ENCODE measurements around the gene LRRC71. TPM values are rescaled to one million over a fixed set of nuclear protein-coding genes. Genes with fewer than 3 reads are reported as not detected.

Gene LRRC71
- total RNA-seq = 0.23 TPM

DNA sequence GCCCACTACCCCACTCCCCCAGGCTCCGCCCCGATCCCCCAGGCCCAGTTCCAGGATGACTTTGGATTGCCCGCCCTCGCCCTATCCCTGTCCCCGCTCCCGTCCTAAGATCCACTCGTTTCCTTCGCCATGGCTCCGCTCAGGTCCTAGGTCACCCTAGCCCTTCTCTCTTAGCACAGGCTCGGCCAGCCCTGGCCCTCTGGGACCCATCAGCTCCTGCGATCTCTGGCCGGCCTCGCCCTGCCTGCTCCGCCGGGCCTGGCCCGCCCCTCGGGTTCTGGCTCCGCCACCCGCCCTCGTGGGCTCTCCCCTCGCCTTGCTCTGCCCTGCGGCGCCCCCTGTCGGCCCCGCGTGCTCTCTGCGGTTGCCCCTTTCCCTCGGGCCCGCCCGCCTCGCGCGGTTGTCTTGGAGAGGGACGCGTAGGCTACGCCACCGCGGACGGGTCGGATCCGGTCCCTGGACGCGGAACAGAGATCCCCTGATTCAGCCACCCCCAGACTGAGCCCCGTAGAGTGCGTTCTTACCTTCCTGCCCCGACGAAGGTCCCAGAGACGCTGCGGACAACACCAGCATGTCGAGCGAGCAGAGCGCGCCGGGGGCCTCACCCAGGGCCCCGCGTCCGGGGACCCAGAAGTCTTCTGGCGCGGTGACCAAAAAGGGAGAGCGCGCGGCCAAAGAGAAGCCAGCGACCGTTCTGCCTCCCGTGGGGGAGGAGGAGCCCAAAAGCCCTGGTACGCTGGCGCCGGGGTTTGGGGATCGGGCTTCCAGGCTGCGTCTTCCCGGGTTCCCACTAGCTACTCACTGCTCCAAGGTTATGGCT is at the start of gene LRRC71:
Gene LRRC71, plus strand, starts transcription at position 400 of the 820 bp plus-strand sequence. Its CDS starts 172 bp downstream, at position 572.
- DNase-seq (ENCODE audit: low spot score) = peak; percentile 69

DNA sequence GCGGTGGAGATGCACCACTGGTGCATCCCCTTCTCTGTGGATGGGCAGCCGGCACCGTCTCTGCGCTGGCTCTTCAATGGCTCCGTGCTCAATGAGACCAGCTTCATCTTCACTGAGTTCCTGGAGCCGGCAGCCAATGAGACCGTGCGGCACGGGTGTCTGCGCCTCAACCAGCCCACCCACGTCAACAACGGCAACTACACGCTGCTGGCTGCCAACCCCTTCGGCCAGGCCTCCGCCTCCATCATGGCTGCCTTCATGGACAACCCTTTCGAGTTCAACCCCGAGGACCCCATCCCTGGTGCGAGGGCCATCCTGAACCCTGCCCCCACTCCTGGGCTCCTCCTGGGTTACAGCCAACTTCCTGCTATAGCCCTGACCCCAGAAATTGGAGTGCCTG is 46.8 kb upstream of the LRRC71 start:
- no peak for DNase-seq (ENCODE audit: low spot score)

DNA sequence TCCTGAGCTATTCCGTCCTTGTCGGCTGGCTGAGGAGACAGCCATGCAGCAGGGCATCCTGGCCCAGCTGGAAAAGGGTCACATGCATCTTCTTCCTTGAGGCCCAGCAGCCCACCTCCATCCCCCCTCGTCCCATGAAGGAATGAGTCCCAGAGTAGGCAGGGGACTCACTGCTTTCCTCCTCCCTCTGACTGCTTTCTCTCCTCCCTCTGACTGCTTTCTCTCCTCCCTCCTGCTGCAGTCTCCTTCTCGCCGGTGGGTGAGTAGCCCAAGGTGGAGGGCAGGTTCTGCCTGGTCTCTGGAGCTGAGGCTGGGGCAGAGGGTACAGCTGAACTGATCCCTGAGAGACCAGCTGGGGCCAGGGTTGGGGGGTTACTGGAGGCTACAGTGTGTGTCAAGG is 46.3 kb upstream of the LRRC71 start:
- no peak for DNase-seq (ENCODE audit: low spot score)

DNA sequence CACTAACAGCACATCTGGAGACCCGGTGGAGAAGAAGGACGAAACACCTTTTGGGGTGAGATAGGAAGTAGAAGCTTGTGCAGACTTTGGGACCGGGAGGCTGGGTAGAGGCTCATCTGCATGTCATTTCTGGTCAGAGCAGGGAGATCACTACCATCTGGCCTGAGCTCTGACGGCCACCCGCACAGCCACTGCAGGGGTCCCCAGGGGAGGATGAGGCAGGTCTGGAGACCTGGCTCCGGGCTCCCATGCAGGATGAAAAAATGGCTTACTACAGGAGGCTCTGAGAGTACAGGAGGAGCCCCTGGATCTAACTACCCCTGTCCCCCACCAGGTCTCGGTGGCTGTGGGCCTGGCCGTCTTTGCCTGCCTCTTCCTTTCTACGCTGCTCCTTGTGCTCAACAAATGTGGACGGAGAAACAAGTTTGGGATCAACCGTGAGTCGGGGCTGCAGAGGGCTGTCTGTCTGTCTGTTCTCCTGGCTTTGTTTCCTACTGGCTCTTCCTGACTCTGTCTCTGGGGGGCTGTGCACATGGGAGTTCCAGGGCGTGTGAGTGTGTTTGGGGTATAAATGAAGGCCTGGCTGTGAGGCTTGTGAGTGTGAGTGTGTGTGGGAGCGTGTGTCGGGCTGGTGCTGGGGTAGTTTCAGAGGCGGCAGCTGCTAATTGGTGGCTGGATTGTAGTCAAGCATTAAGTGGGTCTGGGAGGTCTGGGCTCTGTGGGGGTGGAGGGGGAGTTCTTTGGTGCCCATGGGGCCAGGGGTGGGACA is 45.7 kb upstream of the LRRC71 start:
- DNase-seq (ENCODE audit: low spot score) = no peak

DNA sequence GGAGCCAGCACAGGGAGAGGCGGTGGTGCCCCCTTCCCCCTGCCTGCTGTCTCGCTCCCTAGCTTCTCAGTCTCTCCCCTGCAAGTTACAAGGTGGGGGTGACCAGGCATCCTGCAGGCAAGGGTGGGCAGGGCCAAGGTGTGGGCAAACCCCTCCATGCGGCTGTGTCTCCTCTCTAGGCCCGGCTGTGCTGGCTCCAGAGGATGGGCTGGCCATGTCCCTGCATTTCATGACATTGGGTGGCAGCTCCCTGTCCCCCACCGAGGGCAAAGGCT is 45.2 kb upstream of the LRRC71 start:
- no peak for DNase-seq (ENCODE audit: low spot score)

DNA sequence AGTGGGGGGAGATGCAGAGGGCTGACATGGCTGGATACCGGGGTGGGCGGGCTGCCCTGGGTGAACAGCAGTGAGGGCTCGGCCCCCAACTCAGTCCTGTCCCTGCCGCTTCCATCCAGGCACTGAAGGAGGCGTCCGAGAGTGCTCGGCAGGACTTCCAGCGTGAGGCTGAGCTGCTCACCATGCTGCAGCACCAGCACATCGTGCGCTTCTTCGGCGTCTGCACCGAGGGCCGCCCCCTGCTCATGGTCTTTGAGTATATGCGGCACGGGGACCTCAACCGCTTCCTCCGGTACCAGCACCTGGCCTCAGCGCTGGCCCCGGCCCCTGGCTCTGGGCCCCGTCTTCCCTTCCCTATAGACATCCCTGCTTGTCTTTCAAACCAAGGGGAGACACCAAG is 44.2 kb upstream of the LRRC71 start:
- no peak for DNase-seq (ENCODE audit: low spot score)

DNA sequence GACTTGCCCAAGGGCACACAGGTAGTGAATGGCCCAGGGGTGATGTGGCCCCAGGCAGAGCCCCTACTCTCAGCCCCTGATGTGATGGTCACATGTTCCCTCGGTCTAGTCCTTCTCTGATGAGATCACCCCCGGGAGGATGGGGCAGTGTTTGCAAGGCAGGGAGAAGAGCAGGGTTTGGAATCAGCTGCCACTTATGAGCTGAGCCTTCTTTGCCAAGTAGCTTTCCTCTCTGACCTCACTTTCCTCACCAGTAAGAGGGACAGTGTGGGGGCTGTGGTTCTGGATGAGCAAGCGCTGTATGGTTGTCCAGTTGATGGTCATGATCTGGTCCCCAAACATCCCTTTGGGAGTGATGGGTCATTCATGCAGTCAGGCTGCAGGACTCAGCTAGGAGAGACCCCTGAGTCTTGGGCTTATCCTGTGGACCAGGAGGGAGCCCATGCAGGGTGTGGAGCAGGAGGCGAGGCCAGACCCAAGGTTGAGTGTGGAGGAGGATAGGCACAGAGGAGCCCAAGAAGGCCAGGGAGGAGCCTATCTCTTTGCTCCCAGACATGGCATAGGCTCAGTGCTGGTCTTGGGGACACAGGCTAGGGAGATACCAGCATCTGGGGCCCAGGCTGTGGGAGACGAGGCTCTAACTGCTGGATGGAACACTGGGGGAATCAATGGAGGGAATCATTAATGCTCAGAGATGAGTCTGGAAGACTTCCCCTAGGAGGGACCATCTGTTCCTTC is 42.8 kb upstream of the LRRC71 start:
- DNase-seq (ENCODE audit: low spot score) = no peak

DNA sequence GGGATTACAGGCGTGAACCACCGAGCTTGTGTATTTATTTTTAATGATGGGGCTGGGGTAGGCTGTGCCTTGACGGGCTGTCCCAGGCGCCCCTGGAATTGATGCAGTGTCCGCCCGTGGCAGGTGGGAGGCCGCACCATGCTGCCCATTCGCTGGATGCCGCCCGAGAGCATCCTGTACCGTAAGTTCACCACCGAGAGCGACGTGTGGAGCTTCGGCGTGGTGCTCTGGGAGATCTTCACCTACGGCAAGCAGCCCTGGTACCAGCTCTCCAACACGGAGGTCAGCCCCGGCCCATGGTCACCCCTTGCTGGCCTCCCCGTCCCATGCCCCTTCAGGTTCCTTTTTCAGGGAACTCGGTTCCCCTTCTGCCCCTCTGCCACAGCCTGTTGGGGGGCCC is 40.6 kb upstream of the LRRC71 start:
- no peak for DNase-seq (ENCODE audit: low spot score)

DNA sequence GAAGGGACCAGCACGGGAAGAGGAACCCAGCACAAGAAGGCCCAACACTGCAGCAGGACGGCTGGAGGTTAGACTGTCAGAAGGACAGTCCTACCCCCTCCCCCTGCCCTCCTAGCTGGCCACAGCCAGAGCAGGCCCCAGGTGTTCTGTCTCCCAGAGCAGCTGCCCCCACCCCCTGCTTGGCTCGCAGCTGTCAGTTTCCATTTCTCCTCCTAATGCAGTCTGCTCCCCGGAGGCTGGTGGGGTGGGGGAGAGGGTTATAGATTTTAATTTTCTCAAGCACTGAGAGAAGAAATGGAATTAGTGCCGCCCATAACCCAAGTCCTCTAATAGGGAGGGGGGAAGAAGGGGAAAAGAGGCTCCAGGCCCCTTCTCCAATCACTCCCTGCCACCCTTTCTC is 40.0 kb upstream of the LRRC71 start:
- DNase-seq (ENCODE audit: low spot score) = no peak

DNA sequence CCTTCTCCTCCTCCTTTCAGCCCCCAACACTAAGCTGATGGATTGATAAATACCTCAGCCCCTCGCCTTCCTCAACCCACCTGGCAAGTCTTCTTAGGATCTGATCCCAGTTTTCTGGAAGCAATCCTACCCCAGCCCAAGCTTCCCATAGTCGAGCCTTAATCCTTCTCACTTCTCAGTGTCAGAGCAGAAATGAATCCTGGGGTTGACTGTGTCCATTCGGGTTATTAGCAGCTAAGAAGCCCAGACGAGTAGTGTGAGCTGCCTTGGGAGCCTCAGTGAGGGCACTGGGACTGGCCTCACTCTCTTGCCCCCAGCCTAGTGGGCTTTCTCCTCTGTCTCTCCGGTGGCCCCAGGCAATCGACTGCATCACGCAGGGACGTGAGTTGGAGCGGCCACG is 39.3 kb upstream of the LRRC71 start:
- no peak for DNase-seq (ENCODE audit: low spot score)

DNA sequence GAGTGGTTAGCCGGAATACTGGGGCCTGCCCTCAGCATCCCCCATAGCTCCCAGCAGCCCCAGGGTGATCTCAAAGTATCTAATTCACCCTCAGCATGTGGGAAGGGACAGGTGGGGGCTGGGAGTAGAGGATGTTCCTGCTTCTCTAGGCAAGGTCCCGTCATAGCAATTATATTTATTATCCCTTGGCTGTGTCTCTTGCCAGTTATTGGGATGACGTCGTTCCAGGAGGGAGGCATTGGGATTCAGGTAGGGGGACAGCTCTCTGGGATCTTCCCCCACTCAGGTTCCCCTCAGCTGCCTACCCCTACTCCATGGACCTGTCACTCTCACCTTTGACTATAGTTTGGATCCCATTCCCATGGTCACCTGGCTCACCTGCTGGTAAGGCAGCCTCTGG is 38.8 kb upstream of the LRRC71 start:
- DNase-seq (ENCODE audit: low spot score) = no peak

DNA sequence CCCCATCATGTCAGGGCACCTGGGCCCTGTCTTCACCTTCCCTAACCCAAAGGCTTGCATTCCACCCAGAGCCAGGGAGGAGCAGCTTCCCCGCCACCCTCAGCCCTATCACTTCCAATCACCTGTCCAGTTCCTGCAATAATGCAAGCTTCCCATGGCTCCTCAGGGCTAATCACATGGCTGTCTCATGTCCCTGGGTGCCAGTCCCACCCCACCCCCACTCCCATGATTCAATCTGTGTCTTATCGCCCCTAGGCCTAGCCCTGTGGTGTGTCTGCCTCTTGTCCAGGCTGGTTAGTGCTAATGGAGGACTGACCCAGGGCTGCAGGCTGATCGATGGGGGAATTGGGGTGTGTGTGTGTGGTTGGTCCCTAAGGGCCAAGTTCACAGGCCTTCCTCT is 37.9 kb upstream of the LRRC71 start:
- no peak for DNase-seq (ENCODE audit: low spot score)

DNA sequence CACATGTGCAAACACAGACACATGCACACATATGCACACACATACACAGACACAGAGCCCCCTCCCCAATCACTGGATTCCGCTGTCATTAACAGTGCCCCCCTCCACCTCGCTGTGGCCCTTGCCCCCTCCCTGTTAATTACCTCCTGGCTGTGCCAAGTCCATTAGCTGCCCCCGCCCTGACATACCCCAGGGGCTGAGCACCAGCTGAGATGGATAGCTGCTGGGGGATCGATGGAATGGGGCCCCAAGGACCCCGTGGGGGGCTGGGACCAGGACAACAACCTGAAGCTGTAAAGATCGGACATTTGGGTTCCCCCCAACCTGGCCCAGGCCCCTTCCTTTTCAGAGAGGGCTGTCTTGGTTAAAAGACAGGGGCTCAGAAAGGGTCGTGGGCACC is 36.5 kb upstream of the LRRC71 start:
- no peak for DNase-seq (ENCODE audit: low spot score)

DNA sequence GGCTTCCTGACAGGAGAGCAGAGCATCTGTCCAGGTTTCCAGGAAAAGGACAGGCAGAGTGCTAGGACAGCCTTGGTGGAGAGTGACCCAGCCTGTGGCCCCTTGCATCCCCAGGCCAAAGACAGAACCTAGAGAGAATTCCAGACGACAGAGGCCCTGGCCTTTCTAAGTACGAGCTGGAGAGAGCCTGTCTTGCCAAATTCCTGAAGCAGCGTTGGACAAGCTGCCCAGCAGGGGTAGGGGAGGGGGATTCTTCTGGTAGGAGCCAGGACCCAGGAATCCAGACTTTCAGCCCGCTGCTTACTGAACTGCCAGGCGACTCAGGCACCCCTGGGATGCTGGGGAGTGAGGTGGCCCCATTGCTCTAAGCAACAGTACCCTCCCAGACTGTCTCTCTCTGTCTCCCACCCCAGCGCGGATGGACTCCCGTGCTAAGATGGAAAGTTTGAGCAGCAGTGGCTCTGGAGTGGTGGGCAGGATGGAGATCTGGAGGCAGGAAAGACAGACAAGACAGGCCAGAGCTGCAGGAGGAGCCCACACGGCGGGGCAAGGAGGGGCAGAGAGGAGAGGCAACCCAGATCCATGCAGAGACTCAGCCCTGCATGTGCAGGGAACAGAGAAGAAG is 35.8 kb upstream of the LRRC71 start:
- DNase-seq (ENCODE audit: low spot score) = no peak

DNA sequence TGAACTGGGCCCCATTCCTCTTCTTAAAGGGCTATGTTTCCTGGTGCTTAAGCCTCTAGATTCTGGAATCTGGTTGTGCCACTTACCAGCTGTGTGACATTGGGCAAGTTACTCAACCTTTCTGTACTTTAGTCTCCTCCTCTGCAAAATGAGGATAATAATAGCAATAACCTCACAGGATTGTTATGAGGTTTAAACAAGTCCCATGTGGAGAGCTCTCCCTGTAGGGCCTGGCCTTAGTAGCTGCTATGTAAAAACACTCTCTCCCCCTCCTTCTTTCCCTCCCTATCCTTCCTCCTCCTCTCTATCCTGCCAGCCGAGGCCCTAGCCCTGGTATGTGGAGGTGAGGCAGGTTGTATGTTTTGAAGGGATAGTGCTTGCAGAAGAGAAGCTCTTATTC is 35.1 kb upstream of the LRRC71 start:
- no peak for DNase-seq (ENCODE audit: low spot score)

DNA sequence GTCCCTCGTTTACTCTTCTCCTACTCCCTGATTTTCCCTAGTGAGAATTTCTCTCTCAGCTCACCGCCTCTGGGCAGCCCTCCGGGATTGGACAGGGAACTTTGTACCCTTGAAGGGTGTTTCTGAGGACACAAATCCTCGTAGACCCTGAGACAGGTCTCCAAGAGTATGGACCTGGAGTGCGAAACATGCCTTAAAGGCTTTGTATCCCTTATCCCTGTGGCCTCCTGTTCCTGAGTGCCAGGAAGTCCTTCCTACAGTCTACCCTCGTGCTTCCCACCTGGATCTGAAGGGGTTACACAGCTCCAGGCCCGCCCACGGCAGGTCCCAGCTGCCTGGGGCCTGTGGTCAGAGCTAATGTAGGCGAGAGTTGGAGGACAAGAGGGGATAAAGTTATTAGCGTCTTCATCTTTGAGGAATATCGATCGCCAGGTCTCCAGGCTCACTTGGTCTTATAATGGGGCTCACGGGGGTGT is 34.5 kb upstream of the LRRC71 start:
- DNase-seq (ENCODE audit: low spot score) = no peak

DNA sequence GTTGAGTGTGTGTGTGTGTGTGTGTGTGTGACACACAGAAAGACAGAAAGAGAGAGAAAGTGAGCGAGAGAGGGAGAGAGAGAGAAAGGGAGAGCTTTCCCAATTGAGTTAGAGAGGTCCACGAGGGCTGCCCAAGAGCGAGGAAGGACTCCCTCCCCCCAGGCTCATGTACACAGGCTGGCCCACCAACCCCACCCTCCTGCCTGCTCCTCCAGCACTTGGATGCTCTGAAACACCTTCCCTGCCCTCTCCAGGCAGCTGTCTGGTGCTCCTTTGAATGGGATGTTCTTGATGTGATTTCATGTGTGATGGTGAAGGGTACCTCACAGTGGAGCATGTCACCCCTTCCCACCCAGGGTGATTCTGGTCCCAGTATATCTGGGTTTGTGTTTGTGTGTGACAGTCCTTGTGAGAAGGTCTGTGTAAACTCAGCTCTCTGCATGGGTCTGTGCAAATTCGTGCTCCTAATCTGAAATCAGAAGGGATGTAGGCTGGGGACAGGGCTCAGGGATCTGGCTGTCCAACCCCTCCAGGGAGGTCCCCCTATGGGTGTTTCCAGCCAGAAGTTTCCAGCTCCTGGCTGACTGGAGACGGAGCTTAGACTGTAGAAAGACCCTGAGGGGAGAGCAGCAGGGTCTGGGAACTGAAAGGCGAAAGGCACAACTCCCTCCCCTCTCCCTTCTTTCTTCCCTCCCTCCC is 33.7 kb upstream of the LRRC71 start:
- DNase-seq (ENCODE audit: low spot score) = no peak

DNA sequence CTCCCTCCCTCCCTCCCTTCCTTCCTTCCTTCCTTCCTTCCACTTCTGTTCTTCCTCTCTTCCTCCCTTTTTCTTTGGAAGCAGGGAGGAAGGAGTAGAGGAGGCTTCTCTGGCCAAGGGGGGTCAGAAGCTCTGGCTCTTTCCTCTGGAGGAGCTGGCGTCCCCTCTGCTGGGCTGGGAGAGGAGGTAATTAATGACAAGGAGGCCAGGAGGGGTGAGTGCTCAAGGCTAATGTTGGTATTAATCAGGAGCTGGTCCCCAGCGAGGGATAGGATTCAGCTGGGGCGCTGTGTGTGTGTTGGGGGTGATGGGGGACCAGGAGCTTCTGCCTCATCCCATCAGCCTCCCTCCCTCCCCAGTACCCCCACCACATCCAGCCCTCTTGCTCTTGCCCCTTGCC is 33.1 kb upstream of the LRRC71 start:
- DNase-seq (ENCODE audit: low spot score) = no peak

DNA sequence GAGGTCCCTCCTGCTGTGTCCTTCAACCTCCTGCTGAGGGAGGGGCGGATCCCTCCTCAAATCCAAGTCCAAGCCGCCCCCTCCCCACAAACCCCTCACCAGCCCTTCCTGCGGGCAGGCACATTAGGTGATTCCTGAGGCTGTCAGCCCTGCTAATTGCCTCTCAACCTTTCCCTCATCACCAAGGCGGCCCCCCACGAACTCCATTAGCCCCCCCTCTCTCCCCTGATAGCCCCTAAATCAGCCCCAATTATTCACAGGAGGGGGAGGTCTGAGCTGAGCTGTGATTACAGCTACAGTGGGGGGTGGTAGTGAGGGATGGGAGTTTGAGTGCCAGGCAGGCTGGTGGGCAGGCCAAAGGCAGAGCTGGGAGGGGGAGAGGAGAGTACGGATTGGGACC is 32.7 kb upstream of the LRRC71 start:
- DNase-seq (ENCODE audit: low spot score) = no peak

DNA sequence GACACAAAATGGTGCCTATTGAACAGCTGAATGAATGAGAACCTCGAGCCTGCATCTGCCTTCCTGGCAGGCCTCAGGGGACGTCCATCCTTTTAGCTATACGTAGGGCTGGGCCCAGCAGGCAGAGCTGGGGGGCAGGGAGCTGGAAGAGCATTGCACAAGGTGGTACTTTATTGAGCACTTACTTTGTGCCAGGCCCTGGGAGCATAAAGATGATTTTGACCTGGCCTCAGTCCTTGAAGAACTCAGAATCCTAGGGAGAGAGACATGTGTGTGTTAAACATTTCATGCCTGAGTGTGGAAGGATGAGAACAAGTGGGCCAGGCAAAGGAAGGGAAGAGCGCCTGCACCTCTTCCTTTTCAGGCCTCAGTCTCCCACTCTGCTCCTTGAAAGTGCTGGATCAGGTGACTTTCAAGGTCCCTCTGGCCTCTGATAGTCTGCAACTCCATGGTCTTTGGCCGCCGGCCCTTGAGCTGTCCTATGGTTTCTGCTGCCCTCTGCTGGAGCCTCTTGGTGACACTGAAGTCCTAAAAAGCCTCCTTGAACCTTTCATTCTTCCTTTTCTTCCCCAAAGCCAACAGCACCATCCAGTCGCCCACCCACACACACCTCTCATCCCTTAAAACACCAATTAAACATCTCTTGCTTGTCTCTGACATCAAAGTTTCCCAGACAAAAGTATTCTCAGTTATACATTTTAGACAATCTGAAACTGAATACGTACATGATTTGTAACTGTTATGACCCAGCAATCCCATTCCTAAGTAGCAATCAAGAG is 30.4 kb upstream of the LRRC71 start:
- DNase-seq (ENCODE audit: low spot score) = peak; percentile 82

Measured in mucosa of gallbladder (tissue), 1 donor.